Measurements from ENCODE around the gene ACOT7. TPM values are rescaled to one million over a fixed set of nuclear protein-coding genes. Genes with fewer than 3 reads are reported as not detected.

The ACOT7 gene
- total RNA-seq, 4 donors from 2014 or later = 21.1 to 27.7 (median 24.6) TPM

- TF ChIP-seq CTCF (IDR thresholded peaks at IDR 0.05) = no peak
- no peak overlapping the region for H3K4me3 ChIP-seq (ENCODE audit: low read depth, poor library complexity, severe bottlenecking)
- WGBS, 2 donors = 86 to 87% methylated on average over 9 of the region's 9 CpGs
- intact Hi-C loops (cut with DNase I; ENCODE audit: low total_unique reads) = no loop called here
- no peak for DNase-seq (ENCODE audit: low spot score in 2 of 2)
Measured at GRCh38 chr1:6360517-6361070, 33.0 kb downstream of the ACOT7 start.

GRCh38 chr1:6360117-6360496 is 33.5 kb downstream of the ACOT7 start:
- intact Hi-C loops (cut with DNase I; ENCODE audit: low total_unique reads) = no loop called here
- DNase-seq (ENCODE audit: low spot score in 2 of 2) = no peak
- TF ChIP-seq POLR2A (IDR thresholded peaks at IDR 0.05) (no peak), CTCF (IDR thresholded peaks at IDR 0.05) (no peak)
- no peak overlapping the region for H3K4me3 ChIP-seq (ENCODE audit: low read depth, poor library complexity, severe bottlenecking)
- WGBS, 2 donors = 79 to 81% methylated on average over 5 to 9 of the region's 9 CpGs

GRCh38 chr1:6359216-6360116 is 34.1 kb downstream of the ACOT7 start:
- TF ChIP-seq POLR2A (IDR thresholded peaks at IDR 0.05) (no peak), CTCF (IDR thresholded peaks at IDR 0.05) (no peak)
- intact Hi-C loops (cut with DNase I; ENCODE audit: low total_unique reads) = no loop called here
- DNase-seq (ENCODE audit: low spot score in 2 of 2) = no peak
- no peak overlapping the region for H3K4me3 ChIP-seq (ENCODE audit: low read depth, poor library complexity, severe bottlenecking)
- 26 to 33% methylated on average over 12 to 13 of the region's 13 CpGs for WGBS, 2 donors

- intact Hi-C loops (cut with DNase I; ENCODE audit: low total_unique reads) = no loop called here
- 25 to 29% methylated on average over 9 to 10 of the region's 10 CpGs for WGBS, 2 donors
- H3K4me3 ChIP-seq (ENCODE audit: low read depth, poor library complexity, severe bottlenecking) = no peak overlapping the region
- no peak for DNase-seq (ENCODE audit: low spot score in 2 of 2)
- TF ChIP-seq POLR2A (IDR thresholded peaks at IDR 0.05) (no peak), CTCF (IDR thresholded peaks at IDR 0.05) (no peak)
Measured at GRCh38 chr1:6358757-6359201, 34.8 kb downstream of the ACOT7 start.

- no peak for TF ChIP-seq CTCF (IDR thresholded peaks at IDR 0.05)
- no peak for TF ChIP-seq POLR2A (IDR thresholded peaks at IDR 0.05)
- intact Hi-C loops (cut with DNase I; ENCODE audit: low total_unique reads) = no loop called here
- no peak for DNase-seq (ENCODE audit: low spot score in 2 of 2)
- no peak overlapping the region for H3K4me3 ChIP-seq (ENCODE audit: low read depth, poor library complexity, severe bottlenecking)
- 43 to 49% methylated on average over 10 of the region's 10 CpGs for WGBS, 2 donors
Measured at GRCh38 chr1:6358144-6358624, 35.4 kb downstream of the ACOT7 start.

Data from lower leg skin (tissue), 4 donors.